Cerebellar cortex (tissue), 1 donor: ENCODE results near the gene SCN4A.
"Not testable (repeated sequence)": the region's sequence is repeated elsewhere in the genome, so short reads cannot be mapped to it uniquely, and the experiment has no call there.

Experiments used
- DNase-seq: peaks from one replicate; pipeline ENCODE4 v3.0.0-alpha.2; 2015; ENCODE audit warnings: low spot score

Gene SCN4A

GRCh38 chr17:63972796-63973195 lies at the start of gene SCN4A:
Gene SCN4A, minus strand, starts transcription at chr17:63972918. Its CDS starts 77 bp downstream, at chr17:63972841.
- no peak for DNase-seq

GRCh38 chr17:64020056-64020766 lies 47.5 kb upstream of the SCN4A start, which contains the start of gene ICAM2:
Gene ICAM2, minus strand, starts transcription at chr17:64020633. Its CDS starts 13,942 bp downstream, at chr17:64006691.
- DNase-seq, result no peak

GRCh38 chr17:64019551-64019961 lies 46.8 kb upstream of the SCN4A start:
- not testable (repeated sequence) for DNase-seq

- DNase-seq, result no peak
Observed at GRCh38 chr17:64017381-64017980, 44.8 kb upstream of the SCN4A start.

- no peak for DNase-seq
Observed at GRCh38 chr17:64016974-64017373, 44.3 kb upstream of the SCN4A start.

GRCh38 chr17:64016231-64016784 lies 43.6 kb upstream of the SCN4A start:
- no peak for DNase-seq

GRCh38 chr17:64015447-64015846 lies 42.7 kb upstream of the SCN4A start:
- DNase-seq, result no peak

- DNase-seq, result no peak
Observed at GRCh38 chr17:64009571-64010402, 37.1 kb upstream of the SCN4A start.

- DNase-seq, result no peak
Observed at GRCh38 chr17:64008830-64009229, 36.1 kb upstream of the SCN4A start.

- no peak for DNase-seq
Observed at GRCh38 chr17:64008346-64008745, 35.6 kb upstream of the SCN4A start.

GRCh38 chr17:64007838-64008282 lies 35.1 kb upstream of the SCN4A start:
- DNase-seq, result no peak

GRCh38 chr17:64007089-64007837 lies 34.5 kb upstream of the SCN4A start:
- not testable (repeated sequence) for DNase-seq

- no peak for DNase-seq
Observed at GRCh38 chr17:64006361-64007088, 33.8 kb upstream of the SCN4A start.

GRCh38 chr17:64005734-64006167 lies 33.0 kb upstream of the SCN4A start:
- DNase-seq, result no peak

- no peak for DNase-seq
Observed at GRCh38 chr17:64004903-64005733, 32.4 kb upstream of the SCN4A start.

GRCh38 chr17:64004218-64004770 lies 31.6 kb upstream of the SCN4A start:
- DNase-seq, result no peak

GRCh38 chr17:64003526-64004121 lies 30.9 kb upstream of the SCN4A start:
- no peak for DNase-seq

- no peak for DNase-seq
Observed at GRCh38 chr17:64002658-64003525, 30.2 kb upstream of the SCN4A start.
